ENCODE measurements around the gene ABHD11.
"Not testable (repeated sequence)": the region's sequence is repeated elsewhere in the genome, so short reads cannot be mapped to it uniquely, and the experiment has no call there.

The ABHD11 gene

GRCh38 chr7:73718905-73719805, 19.4 kb downstream of the ABHD11 start, which contains the start of gene STX1A:
Gene STX1A, minus strand, starts transcription at chr7:73719669. Its CDS starts 38 bp downstream, at chr7:73719631.
- DNase-seq (ENCODE audit: low read depth in 3 of 3): peak; percentile 28 to 65 (median 62)

GRCh38 chr7:73718438-73718881, 20.1 kb downstream of the ABHD11 start:
- DNase-seq (ENCODE audit: low read depth in 3 of 3): no peak

GRCh38 chr7:73717991-73718405, 20.6 kb downstream of the ABHD11 start:
- DNase-seq (ENCODE audit: low read depth in 3 of 3): peak; percentile 48 to 79 (median 67)

- DNase-seq (ENCODE audit: low read depth in 3 of 3): no peak
These were observed 21.4 kb downstream of the ABHD11 start for GRCh38 chr7:73717025-73717807.

- DNase-seq (ENCODE audit: low read depth in 3 of 3): no peak
These were observed 22.2 kb downstream of the ABHD11 start for GRCh38 chr7:73716318-73716890.

- DNase-seq (ENCODE audit: low read depth in 3 of 3): peak; percentile 35 to 78 (median 38)
These were observed 22.8 kb downstream of the ABHD11 start for GRCh38 chr7:73715648-73716317.

- not testable (repeated sequence) for DNase-seq (ENCODE audit: low read depth in 3 of 3)
These were observed 25.3 kb downstream of the ABHD11 start for GRCh38 chr7:73713319-73713718.

GRCh38 chr7:73712773-73713172, 25.8 kb downstream of the ABHD11 start:
- DNase-seq (ENCODE audit: low read depth in 3 of 3): no peak

GRCh38 chr7:73708961-73709549, 29.5 kb downstream of the ABHD11 start:
- DNase-seq (ENCODE audit: low read depth in 3 of 3): no peak

GRCh38 chr7:73707045-73707631, 31.5 kb downstream of the ABHD11 start:
- DNase-seq (ENCODE audit: low read depth in 3 of 3): no peak

- peak in 1 of 3 experiments; percentile 52 for DNase-seq (ENCODE audit: low read depth in 3 of 3)
These were observed 32.2 kb downstream of the ABHD11 start for GRCh38 chr7:73706126-73707044.

- DNase-seq (ENCODE audit: low read depth in 3 of 3): no peak
These were observed 33.1 kb downstream of the ABHD11 start for GRCh38 chr7:73705551-73705920.

- DNase-seq (ENCODE audit: low read depth in 3 of 3): no peak
These were observed 33.7 kb downstream of the ABHD11 start for GRCh38 chr7:73704640-73705550.

GRCh38 chr7:73703757-73704639, 34.6 kb downstream of the ABHD11 start:
- DNase-seq (ENCODE audit: low read depth in 3 of 3): peak in 1 of 3 experiments; percentile 45

GRCh38 chr7:73703225-73703624, 35.4 kb downstream of the ABHD11 start:
- DNase-seq (ENCODE audit: low read depth in 3 of 3): no peak

GRCh38 chr7:73702665-73703064, 35.9 kb downstream of the ABHD11 start:
- DNase-seq (ENCODE audit: low read depth in 3 of 3): no peak

- no peak for DNase-seq (ENCODE audit: low read depth in 3 of 3)
These were observed 36.4 kb downstream of the ABHD11 start for GRCh38 chr7:73702226-73702625.
